ENCODE results near the gene GBP4. TPM values are rescaled to one million over a fixed set of nuclear protein-coding genes. Genes with fewer than 3 reads are reported as not detected.

GBP4 gene
- total and polyA plus RNA-seq, 8 donors: 0.66 to 2.6 (median 1.3) TPM

DNA sequence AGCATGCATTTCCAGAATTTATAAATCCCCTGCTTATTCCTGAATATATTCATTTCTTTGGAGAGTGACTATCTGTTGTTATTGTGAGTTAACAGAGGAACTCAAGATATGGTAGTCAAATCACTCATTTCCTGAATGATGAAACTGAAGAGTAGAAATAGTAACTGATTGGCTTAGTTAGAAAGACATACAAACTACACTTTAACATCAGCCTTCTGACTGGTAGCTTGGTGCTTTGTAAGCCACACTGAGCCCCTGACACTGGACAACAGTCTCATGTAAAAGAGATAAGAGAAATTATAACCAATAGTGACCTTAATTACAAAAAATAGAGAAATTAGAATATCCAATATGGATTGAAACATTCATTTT, 27.7 kb downstream of the GBP4 start:
- no peaks in the 10 kb centered on the region for H3K36me3 ChIP-seq
- no peak overlapping the region for H3K4me3 ChIP-seq
- H3K27ac ChIP-seq: no peak overlapping the region
- FAIRE-seq (no peak), ATAC-seq (no peak), DNase-seq (no peak)
- TF ChIP-seq, protein P1, sequence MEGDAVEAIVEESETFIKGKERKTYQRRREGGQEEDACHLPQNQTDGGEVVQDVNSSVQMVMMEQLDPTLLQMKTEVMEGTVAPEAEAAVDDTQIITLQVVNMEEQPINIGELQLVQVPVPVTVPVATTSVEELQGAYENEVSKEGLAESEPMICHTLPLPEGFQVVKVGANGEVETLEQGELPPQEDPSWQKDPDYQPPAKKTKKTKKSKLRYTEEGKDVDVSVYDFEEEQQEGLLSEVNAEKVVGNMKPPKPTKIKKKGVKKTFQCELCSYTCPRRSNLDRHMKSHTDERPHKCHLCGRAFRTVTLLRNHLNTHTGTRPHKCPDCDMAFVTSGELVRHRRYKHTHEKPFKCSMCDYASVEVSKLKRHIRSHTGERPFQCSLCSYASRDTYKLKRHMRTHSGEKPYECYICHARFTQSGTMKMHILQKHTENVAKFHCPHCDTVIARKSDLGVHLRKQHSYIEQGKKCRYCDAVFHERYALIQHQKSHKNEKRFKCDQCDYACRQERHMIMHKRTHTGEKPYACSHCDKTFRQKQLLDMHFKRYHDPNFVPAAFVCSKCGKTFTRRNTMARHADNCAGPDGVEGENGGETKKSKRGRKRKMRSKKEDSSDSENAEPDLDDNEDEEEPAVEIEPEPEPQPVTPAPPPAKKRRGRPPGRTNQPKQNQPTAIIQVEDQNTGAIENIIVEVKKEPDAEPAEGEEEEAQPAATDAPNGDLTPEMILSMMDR (IDR thresholded peaks at IDR 0.05): no peak
- H3K9me3 ChIP-seq: no peaks in the 10 kb centered on the region
- H3K27me3 ChIP-seq: no peaks in the 10 kb centered on the region
- intact Hi-C loops (cut with DNase I): no loop called here
- peaks cover 0 to 6% (median 0%) of the 10 kb centered on the region in 3 donors for H3K4me1 ChIP-seq

DNA sequence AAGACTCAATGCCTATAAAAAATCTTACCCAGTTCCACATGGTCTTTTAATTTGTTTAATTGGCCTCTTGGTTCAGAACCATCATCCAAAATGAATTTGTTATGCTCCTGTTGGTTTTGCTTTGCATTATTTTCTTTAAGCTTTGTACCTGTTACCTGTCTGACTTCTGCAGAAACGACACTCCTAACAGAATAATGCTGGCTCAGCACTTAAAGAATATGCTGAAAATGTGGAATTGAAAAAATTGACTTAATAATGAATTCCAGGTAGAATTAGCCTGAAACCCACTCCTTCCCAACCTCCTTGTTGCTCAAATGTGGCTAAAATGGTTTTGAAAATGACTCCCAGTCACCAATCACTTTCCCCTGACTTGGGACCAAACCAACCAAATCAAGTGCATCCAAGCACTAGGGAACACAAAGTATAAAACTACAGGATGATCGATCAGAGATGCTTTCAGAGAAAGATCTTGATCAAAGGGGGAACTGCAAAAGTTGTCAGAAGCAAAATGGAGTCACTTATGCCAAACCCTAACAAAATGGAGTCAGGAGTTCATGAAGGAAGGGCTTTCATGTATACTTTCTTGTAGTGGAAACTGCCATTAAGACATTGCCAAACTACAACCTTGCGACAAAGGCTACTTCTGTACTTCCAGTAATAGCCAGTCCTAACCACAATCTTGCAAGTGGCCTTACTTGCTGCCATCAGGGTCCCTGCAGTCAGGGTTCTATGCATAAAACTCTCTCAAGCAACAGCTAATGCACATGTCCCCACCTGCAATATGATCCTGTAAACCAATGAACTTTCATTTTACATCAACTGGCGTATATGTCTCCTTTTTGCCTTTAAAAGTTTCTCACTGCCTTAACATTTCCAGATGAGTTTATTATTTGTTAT, 28.3 kb downstream of the GBP4 start:
- DNase-seq: no peak
- Histone ChIP-seq H3K9me3 (no peaks in the 10 kb centered on the region), H3K4me3 (no peak overlapping the region), H3K36me3 (no peaks in the 10 kb centered on the region), H3K27ac (no peak overlapping the region), H3K27me3 (no peaks in the 10 kb centered on the region), H3K4me1 (peaks cover 0 to 6% (median 0%) of the 10 kb centered on the region in 3 donors)
- ATAC-seq: no peak
- intact Hi-C loops (cut with DNase I): no loop called here
- WGBS, 2 donors: 95 to 96% methylated on average over 4 of the region's 4 CpGs
- TF ChIP-seq, protein P1 (IDR thresholded peaks at IDR 0.05): no peak
- no peak for FAIRE-seq

DNA sequence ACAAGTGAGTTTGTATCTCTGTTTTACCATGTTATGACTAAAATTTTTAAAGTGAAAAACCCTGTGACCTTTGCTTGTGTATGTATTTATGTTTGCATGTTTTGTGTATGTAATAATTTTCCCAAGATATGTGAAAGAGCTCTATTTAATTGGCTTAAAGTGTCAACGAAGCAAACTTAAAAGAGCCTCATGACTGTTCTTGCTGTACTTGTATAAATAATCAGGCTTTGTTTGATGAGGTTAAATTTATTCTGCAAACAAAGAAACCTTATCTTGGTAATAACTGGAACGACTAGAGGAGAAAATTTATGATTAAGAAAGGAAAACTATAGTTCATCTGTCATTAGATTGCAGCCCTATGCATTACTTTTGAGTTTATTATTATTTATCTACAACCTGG, 29.6 kb downstream of the GBP4 start:
- TF ChIP-seq, protein P1 (IDR thresholded peaks at IDR 0.05): no peak
- no peak overlapping the region for H3K4me3 ChIP-seq
- no peaks in the 10 kb centered on the region for H3K9me3 ChIP-seq
- intact Hi-C loops (cut with DNase I): no loop called here
- H3K27me3 ChIP-seq: no peaks in the 10 kb centered on the region
- FAIRE-seq: no peak
- no peak for ATAC-seq
- H3K36me3 ChIP-seq: no peaks in the 10 kb centered on the region
- peaks cover 0 to 6% (median 0%) of the 10 kb centered on the region in 3 donors for H3K4me1 ChIP-seq
- 5 to 6% methylated on average over 2 of the region's 2 CpGs for WGBS, 2 donors
- no peak for DNase-seq
- no peak overlapping the region for H3K27ac ChIP-seq

DNA sequence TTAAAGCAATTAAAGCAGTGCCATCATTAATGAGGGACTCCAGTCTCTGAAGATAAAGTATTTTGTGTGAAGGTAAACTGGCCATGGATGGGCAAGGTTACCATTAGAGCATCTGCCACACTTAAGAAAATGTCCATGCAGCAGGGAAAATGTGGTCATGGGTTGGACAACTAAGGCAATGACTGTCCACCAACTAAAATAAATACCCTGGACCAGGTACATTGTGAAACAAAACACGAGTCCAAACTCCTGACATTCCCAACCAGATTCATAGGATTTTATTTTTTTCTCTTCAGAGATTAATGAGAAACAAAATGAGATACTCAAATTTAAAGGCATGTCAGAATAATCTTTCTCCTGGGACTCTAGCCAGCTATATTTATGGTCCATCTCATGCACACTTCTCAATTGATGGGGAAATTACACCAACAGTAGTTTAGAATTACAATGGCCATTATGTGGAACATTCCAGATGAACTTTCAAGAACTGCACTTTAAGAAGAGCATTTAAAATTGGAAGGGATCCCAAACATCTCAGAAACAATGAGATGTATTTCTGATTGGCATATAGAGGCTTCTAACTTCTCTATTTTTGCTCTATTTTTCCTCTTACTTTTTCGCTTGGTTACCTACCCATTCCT, 31.0 kb downstream of the GBP4 start:
- TF ChIP-seq, protein P1 (IDR thresholded peaks at IDR 0.05): no peak
- Histone ChIP-seq H3K4me1 (peaks cover 0 to 6% (median 0%) of the 10 kb centered on the region in 3 donors), H3K4me3 (no peak overlapping the region), H3K9me3 (no peaks in the 10 kb centered on the region), H3K36me3 (no peaks in the 10 kb centered on the region), H3K27me3 (no peaks in the 10 kb centered on the region), H3K27ac (no peak overlapping the region)
- intact Hi-C loops (cut with DNase I): no loop called here
- ATAC-seq (no peak), DNase-seq (no peak), FAIRE-seq (no peak)
- WGBS, 2 donors: 80 to 86% methylated on average over 2 of the region's 2 CpGs

DNA sequence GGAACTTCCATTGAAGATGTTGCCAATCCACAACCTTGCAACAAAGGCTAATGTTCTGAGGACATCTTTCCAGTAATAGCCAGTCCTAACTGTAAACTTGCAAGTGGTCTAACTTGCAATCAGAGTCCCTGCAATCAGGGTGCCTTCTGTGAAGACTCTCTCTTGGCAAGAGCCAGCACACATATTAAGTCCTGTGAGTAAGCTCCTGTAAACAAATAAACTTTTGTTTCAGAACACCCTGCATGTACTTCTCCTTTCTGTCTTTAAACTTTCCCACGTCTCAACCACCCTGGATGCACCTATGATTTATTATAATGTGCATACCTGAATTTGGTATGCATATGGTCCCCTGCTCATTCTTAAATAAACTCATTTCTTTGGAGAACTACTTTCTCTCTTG, 32.0 kb downstream of the GBP4 start:
- DNase-seq (no peak), ATAC-seq (no peak), FAIRE-seq (no peak)
- intact Hi-C loops (cut with DNase I): no loop called here
- Histone ChIP-seq H3K27me3 (no peaks in the 10 kb centered on the region), H3K4me1 (peaks cover 0 to 6% (median 0%) of the 10 kb centered on the region in 3 donors), H3K27ac (no peak overlapping the region), H3K4me3 (no peak overlapping the region), H3K9me3 (no peaks in the 10 kb centered on the region), H3K36me3 (no peaks in the 10 kb centered on the region)
- TF ChIP-seq, protein P1 (IDR thresholded peaks at IDR 0.05): no peak
- WGBS, 2 donors: 49 to 56% methylated on average over 1 of the region's 1 CpG

Data from pancreas (tissue), 10 donors.